Cardiac septum (tissue), 1 donor: ENCODE data around the gene EHMT2. TPM values are rescaled to one million over a fixed set of nuclear protein-coding genes. Genes with fewer than 3 reads are reported as not detected.
"Not testable (repeated sequence)": the region's sequence is repeated elsewhere in the genome, so short reads cannot be mapped to it uniquely, and the experiment has no call there.

Experiments used
- DNase-seq: peaks from one replicate; pipeline ENCODE4 v3.0.0-alpha.2; 2020; ENCODE audit warnings: low spot score
- intact Hi-C: fragments of 100-400 bp; cut with DNase I; formaldehyde crosslinking; loops from one replicate; pipeline ENCODE4 v1.14.0; 2022
- total RNA-seq: library from RNA; stranded (reverse); fragmentation: NEBNext Ultra II Directional; extraction: Animal tissue kit (Norgen Biotek cat#: 25700); gene quantifications from one replicate; pipeline ENCODE4 v1.2.1, GENCODE V29; 2021
- donor health status: DM: no; HTN: no; CAD: no.

Gene EHMT2
- total RNA-seq, 1 donor from 2014 or later = 14.5 TPM

GRCh38 chr6:31858707-31859106, 38.8 kb downstream of the EHMT2 start:
- DNase-seq = no peak
- intact Hi-C loops = no loop called here

- not testable (repeated sequence) for DNase-seq
These were observed 39.7 kb downstream of the EHMT2 start for GRCh38 chr6:31857774-31858173.

GRCh38 chr6:31851980-31852718, 45.3 kb downstream of the EHMT2 start:
- intact Hi-C loops, DNase-seq: not testable (repeated sequence)

More at GRCh38 chr6:31857774-31858173, 39.7 kb downstream of the EHMT2 start:
- intact Hi-C loops = not testable (repeated sequence)

- DNase-seq = no peak
- intact Hi-C loops = no loop called here
These were observed 46.0 kb downstream of the EHMT2 start for GRCh38 chr6:31851485-31851832.

- DNase-seq = no peak
- intact Hi-C loops = no loop called here
These were observed 46.6 kb downstream of the EHMT2 start for GRCh38 chr6:31850765-31851484.

GRCh38 chr6:31847276-31847978, 50.1 kb downstream of the EHMT2 start:
- DNase-seq = no peak
- intact Hi-C loops = no loop called here

GRCh38 chr6:31844507-31844906, 53.0 kb downstream of the EHMT2 start:
- DNase-seq = no peak
- intact Hi-C loops = no loop called here

GRCh38 chr6:31842053-31842452, 55.4 kb downstream of the EHMT2 start:
- intact Hi-C loops = no loop called here
- DNase-seq = no peak

- intact Hi-C loops = loop anchor here (10.0 kb wide), 1 partner anchor 295 kb away; the partner anchor contains the start of genes ATP6V1G2, DDX39B and NFKBIL1
- DNase-seq = not testable (repeated sequence)
These were observed 57.7 kb downstream of the EHMT2 start for GRCh38 chr6:31839779-31840126.

GRCh38 chr6:31838968-31839367, 58.5 kb downstream of the EHMT2 start:
- intact Hi-C loops = loop anchor here (10.0 kb wide), 1 partner anchor 294 kb away; the partner anchor contains the start of genes ATP6V1G2, DDX39B and NFKBIL1
- no peak for DNase-seq

- intact Hi-C loops = loop anchor here (10.0 kb wide), 1 partner anchor 293 kb away; the partner anchor contains the start of genes ATP6V1G2, DDX39B and NFKBIL1
- not testable (repeated sequence) for DNase-seq
These were observed 59.4 kb downstream of the EHMT2 start for GRCh38 chr6:31838114-31838553.

- intact Hi-C loops = loop anchor here (10.0 kb wide), 1 partner anchor 293 kb away; the partner anchor contains the start of genes ATP6V1G2, DDX39B and NFKBIL1
These were observed 60.0 kb downstream of the EHMT2 start for GRCh38 chr6:31837369-31838113.

GRCh38 chr6:31836474-31837368, 60.8 kb downstream of the EHMT2 start:
- intact Hi-C loops = loop anchor here (10.0 kb wide), 1 partner anchor 292 kb away; the partner anchor contains the start of genes ATP6V1G2, DDX39B and NFKBIL1
- DNase-seq = no peak

More at GRCh38 chr6:31837369-31838113, 60.0 kb downstream of the EHMT2 start:
- no peak for DNase-seq

- intact Hi-C loops = loop anchor here (10.0 kb wide), 1 partner anchor 291 kb away; the partner anchor contains the start of genes ATP6V1G2, DDX39B and NFKBIL1
- no peak for DNase-seq
These were observed 61.4 kb downstream of the EHMT2 start for GRCh38 chr6:31836047-31836473.

- intact Hi-C loops = loop anchor here (2.0 to 10.0 kb wide), 3 partner anchors 28 to 290 kb away; partner anchors contain the start of genes ATP6V1G2, DDAH2, DDX39B and NEU1
These were observed 62.9 kb downstream of the EHMT2 start for GRCh38 chr6:31834367-31835250.

GRCh38 chr6:31831350-31832215, 65.9 kb downstream of the EHMT2 start:
- no peak for DNase-seq
- intact Hi-C loops = loop anchor here (2.0 to 10.0 kb wide), 3 partner anchors 59 to 287 kb away; partner anchors contain the start of genes ATP6V1G2, DDX39B, LY6G5C and NFKBIL1

More at GRCh38 chr6:31834367-31835250, 62.9 kb downstream of the EHMT2 start:
- peak; percentile 93 for DNase-seq
